Ectodermal cell (in vitro differentiated cells): ENCODE results near the gene ATIC.

Experiments used
- H3K27ac ChIP-seq: 2 replicates; pipeline ENCODE4 v1.7.0; 2013; ENCODE audit warnings: mild to moderate bottlenecking, low read depth, low read length; ENCODE audit not compliant: insufficient read depth, poor library complexity, severe bottlenecking
- H3K27me3 ChIP-seq: 2 replicates; pipeline ENCODE4 v1.7.0; 2013; ENCODE audit warnings: mild to moderate bottlenecking, low read length; ENCODE audit not compliant: insufficient read depth, control insufficient read depth, poor library complexity, severe bottlenecking
- H3K36me3 ChIP-seq: one replicate; pipeline ENCODE4 v1.7.0; 2013; ENCODE audit warnings: low read length; ENCODE audit not compliant: control insufficient read depth, insufficient read depth
- H3K4me1 ChIP-seq: one replicate; pipeline ENCODE4 v1.7.0; 2013; ENCODE audit warnings: low read length; ENCODE audit not compliant: control insufficient read depth, insufficient read depth
- H3K4me3 ChIP-seq: 2 replicates; pipeline ENCODE4 v1.7.0; 2013; ENCODE audit warnings: low read depth, low read length, control low read depth; ENCODE audit not compliant: insufficient read depth
- H3K9me3 ChIP-seq: 2 replicates; pipeline ENCODE4 v1.7.0; 2013; ENCODE audit warnings: mild to moderate bottlenecking, low read length, moderate library complexity; ENCODE audit not compliant: control insufficient read depth
- WGBS, 2 experiments: methylation state at CpG; one replicate each; pipeline ENCODE4 v1.1.7; 2013; ENCODE audit warnings: missing lambda C conversion rate in 2 of 2; 5-methylcytosine and 5-hydroxymethylcytosine counted together

ATIC gene

GRCh38 chr2:215394102-215394805 is 82.4 kb downstream of the ATIC start:
- no peaks in the 10 kb centered on the region for H3K27me3 ChIP-seq
- H3K36me3 ChIP-seq = peaks cover 15% of the 10 kb centered on the region
- 93 to 94% methylated on average over 7 of the region's 7 CpGs for WGBS, 2 experiments
- H3K4me3 ChIP-seq = no peak overlapping the region
- no peaks in the 10 kb centered on the region for H3K9me3 ChIP-seq
- no peak overlapping the region for H3K27ac ChIP-seq
- no peaks in the 10 kb centered on the region for H3K4me1 ChIP-seq

GRCh38 chr2:215395687-215396460 is 84.0 kb downstream of the ATIC start:
- H3K27me3 ChIP-seq = no peaks in the 10 kb centered on the region
- 95 to 96% methylated on average over 2 to 3 of the region's 5 CpGs for WGBS, 2 experiments
- no peaks in the 10 kb centered on the region for H3K4me1 ChIP-seq
- H3K9me3 ChIP-seq = no peaks in the 10 kb centered on the region
- no peak overlapping the region for H3K4me3 ChIP-seq
- H3K36me3 ChIP-seq = peaks cover 15% of the 10 kb centered on the region
- no peak overlapping the region for H3K27ac ChIP-seq

GRCh38 chr2:215396595-215397313 is 84.9 kb downstream of the ATIC start:
- Histone ChIP-seq H3K4me3 (no peak overlapping the region), H3K27me3 (no peaks in the 10 kb centered on the region), H3K4me1 (no peaks in the 10 kb centered on the region), H3K9me3 (no peaks in the 10 kb centered on the region), H3K36me3 (peaks cover 10% of the 10 kb centered on the region), H3K27ac (no peak overlapping the region)
- 92 to 98% methylated on average over 2 of the region's 2 CpGs for WGBS, 2 experiments

- 88 to 90% methylated on average over 8 to 9 of the region's 9 CpGs for WGBS, 2 experiments
- Histone ChIP-seq H3K27ac (no peak overlapping the region), H3K27me3 (no peaks in the 10 kb centered on the region), H3K9me3 (no peaks in the 10 kb centered on the region), H3K4me1 (no peaks in the 10 kb centered on the region), H3K4me3 (no peak overlapping the region), H3K36me3 (peaks cover 10% of the 10 kb centered on the region)
Measured at GRCh38 chr2:215397632-215398341, 85.9 kb downstream of the ATIC start.

GRCh38 chr2:215399067-215399716 is 87.3 kb downstream of the ATIC start:
- WGBS, 2 experiments = 89 to 94% methylated on average over 2 of the region's 3 CpGs
- Histone ChIP-seq H3K4me1 (no peaks in the 10 kb centered on the region), H3K27me3 (no peaks in the 10 kb centered on the region), H3K4me3 (no peak overlapping the region), H3K27ac (no peak overlapping the region), H3K9me3 (no peaks in the 10 kb centered on the region), H3K36me3 (peaks cover 3% of the 10 kb centered on the region)
